Raji (cell line): Measurements from ENCODE around the gene KCNQ5.

Experiments
- POLR2A ChIP-seq: IDR thresholded peaks from 2 replicates; pipeline ENCODE4 v1.6.1; 2011; ENCODE audit warnings: low read depth, low read length, control low read depth; ENCODE audit not compliant: insufficient read depth

The KCNQ5 gene

GRCh38 chr6:72654071-72654621, 32.3 kb downstream of the KCNQ5 start:
- no peak for TF ChIP-seq POLR2A

- no peak for TF ChIP-seq POLR2A
Observed at GRCh38 chr6:72657407-72658197, 35.7 kb downstream of the KCNQ5 start.

GRCh38 chr6:72659754-72660153, 37.9 kb downstream of the KCNQ5 start:
- TF ChIP-seq POLR2A: no peak

DNA sequence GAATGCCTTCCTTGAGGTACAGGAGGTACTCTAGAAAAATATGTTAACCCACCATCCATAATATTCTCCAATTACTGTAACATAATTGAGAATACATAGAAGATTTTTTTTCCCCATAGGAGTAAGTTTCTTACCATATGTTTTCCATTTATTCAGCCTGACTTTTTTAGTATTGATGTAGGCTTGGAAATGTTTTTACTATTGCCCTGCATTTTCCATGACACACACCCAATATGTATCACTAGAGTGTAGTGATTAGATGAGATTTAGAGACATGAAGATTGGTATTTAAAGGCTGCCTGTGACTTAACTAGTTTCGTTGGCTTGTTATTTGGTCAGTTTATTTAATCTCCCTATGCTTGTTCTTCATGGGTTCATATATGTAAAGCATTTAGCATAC, 39.5 kb downstream of the KCNQ5 start:
- TF ChIP-seq POLR2A: no peak

DNA sequence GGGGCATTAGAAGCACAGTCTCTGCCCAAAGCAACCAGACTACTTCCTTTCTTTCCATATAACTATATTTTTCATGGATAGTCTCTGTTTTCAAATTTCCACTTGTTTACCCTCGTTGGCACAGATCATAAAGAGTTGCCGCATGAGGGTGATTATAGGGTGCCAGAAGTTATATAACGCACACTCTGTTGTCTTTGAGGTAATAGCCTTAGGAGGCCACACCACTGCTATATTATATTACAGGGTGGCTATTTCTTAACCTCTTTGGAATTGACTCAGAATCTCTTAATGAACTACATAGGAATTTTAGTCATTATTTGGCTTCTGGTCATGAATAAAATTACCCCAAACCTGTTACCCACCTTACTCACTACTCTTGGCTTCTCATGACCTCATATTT, 43.7 kb downstream of the KCNQ5 start:
- no peak for TF ChIP-seq POLR2A

DNA sequence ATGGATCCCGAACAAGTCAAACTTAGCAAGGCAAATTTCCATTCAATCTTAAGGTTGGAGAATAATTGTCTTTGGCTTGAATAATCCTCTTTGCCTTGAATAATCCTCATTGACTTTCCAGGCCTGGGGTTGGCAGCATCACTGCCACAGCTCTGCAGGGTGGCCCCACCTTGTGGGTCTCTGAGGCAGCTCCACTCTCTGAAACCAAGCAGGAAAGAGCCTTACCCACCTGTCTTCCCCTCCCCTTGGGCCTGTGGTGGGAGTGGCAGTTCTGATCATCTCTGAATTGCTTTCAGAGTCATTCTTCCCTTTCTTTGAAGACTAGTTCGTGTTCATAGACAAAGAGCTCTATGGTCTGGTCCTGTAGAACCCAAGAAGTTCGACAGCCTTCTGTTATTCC, 47.5 kb downstream of the KCNQ5 start:
- TF ChIP-seq POLR2A: no peak

DNA sequence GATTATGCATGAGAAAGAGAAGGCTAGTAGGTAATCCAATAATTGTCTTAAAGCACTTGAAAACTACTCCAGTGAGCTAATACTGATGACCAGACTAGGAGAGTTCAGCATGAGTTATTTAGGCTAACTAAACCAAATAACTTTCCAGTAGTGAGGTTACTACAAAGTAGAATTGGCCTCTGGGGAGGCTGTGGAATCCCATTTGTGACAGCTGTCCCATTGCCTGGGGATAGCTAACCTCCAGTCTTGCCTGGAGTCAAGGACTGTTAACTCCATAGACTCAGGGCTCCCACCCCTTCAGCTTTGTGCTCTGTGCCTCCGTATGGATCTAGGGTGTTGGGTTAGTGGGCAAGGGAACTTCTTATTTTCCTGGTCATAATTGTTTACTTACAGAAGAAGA, 51.0 kb downstream of the KCNQ5 start:
- TF ChIP-seq POLR2A: no peak

DNA sequence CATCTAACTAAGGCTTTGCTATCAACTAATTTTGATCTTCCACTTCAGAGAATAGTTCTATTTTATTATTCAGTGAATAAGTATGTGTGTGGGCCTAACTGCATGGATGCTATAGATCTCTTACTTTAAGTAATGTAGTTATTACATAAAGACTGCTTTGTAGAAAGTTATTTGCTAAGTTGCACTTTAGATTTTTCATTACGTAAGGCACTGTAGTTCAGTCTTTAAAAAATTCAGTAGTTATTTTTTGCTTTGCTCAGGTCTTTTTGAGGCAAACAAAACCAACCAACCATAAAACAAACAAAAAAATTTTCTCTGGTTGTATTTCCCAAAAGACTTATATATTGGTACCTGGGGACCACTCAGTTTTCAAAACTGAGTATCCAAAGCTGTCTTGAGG, 53.0 kb downstream of the KCNQ5 start:
- no peak for TF ChIP-seq POLR2A

DNA sequence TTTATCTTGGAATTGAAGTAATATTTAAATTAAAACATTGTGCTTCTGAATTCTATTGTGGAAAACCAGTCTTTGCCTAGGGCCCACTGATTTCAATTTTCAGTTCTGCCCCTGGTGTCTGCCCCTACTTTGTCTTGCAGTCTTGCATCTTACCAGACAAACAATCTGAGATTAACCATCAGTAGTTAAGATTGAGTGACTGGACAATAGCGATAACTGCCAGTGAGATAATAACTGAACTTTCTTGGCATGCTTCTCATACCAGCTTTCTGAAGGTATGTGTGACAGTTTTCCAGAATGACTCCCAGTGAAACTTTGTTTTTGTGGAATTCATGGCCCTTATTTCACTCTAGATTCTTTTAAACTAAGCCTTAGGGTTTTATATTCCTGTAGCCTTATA, 53.5 kb downstream of the KCNQ5 start:
- no peak for TF ChIP-seq POLR2A

GRCh38 chr6:72676995-72677394, 55.1 kb downstream of the KCNQ5 start:
- TF ChIP-seq POLR2A: no peak

- TF ChIP-seq POLR2A: no peak
Observed at GRCh38 chr6:72677740-72678139, 55.9 kb downstream of the KCNQ5 start.

DNA sequence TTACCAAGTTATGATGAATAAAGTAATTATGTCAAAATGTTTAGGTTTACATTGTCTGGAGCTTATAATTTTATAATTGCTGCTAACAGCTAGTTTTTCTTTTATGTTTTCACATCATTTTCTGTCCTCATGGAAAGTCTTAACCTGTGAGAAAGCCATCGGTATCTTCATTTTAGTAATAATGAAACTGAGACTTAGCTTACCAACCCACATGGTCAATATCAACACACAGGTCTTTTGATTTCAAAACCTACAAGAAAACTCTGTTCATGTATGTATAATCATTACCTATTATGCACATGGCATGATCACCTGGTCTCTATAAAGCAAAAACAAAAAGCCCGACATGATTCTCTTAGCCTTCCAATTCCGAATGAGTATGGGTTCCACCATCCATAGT, 61.9 kb downstream of the KCNQ5 start:
- no peak for TF ChIP-seq POLR2A

DNA sequence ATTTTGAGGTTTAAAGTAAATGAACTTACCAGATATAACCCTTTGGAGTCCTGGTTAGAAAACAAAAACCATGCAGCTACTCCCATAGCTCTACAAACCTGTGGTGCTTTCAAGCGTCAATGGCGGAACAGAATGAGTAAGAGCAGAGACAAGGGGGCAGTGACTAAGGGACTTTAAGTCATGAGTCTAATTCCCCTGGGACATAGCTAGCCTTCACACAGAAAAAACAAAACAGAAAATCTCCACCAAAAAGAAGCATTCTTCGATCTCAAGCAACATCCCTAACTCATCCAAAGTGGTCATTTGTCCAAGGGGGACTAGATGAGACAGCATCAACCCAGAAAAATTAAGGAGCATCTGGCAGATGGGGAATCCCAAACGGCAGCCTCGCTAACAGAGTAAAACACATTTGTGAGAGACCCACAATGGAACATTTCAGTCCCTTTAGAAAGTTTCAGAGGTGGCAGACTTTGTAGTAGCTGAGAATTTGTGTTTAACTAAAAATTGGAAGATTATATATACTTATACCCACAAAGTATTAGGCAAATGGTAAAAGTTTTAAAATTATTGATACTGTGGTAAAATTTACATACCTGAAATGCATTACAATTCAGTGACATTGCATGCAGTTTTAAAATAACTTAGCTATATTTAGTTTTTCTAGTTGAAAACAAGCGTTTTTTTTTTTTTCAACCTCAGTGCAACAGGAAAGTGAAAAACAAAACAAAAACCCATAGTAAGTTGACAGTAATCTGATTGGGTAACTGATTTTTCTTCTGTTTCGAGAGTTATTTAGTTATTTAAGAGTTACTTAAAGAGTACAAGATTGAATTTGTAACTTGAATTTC, 67.5 kb downstream of the KCNQ5 start:
- TF ChIP-seq POLR2A: no peak

- TF ChIP-seq POLR2A: no peak
Observed at GRCh38 chr6:72691249-72691648, 69.4 kb downstream of the KCNQ5 start.

DNA sequence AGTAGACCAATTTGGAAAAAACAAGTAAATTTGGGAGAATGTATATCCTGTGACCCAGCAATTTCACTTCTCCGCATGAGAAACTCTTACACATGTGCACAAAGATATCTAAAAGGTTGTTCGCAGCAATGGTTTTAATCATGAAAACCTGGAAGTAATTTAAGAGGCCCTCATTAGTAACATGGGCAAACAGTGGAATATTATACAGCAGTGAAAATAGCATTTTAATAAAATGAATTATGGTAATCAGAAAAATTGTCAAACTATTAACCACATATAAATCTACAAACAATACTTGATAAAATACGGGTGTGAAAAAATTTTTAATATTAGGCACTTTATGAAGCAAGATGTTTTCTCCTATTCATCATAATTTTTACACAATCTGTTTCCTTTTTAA, 74.2 kb downstream of the KCNQ5 start:
- no peak for TF ChIP-seq POLR2A

DNA sequence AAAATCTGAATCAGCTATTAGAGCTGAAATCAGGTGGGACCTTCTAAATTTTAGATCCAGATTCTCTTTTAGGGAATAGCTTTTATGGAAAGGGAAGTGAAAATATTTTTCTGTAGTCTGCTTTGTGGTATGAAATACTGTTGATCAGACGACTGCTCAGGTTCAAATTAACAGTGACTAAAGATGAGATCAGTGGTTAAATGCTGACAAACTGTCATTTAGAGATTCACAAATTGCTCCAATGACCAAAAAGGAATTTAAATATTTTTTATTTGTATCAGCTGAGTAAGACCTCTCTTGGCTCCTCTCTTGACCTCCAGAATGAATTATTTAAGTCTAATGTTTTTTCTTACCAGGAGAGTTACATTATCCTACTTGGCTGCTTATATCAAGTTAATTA, 77.3 kb downstream of the KCNQ5 start:
- TF ChIP-seq POLR2A: no peak

DNA sequence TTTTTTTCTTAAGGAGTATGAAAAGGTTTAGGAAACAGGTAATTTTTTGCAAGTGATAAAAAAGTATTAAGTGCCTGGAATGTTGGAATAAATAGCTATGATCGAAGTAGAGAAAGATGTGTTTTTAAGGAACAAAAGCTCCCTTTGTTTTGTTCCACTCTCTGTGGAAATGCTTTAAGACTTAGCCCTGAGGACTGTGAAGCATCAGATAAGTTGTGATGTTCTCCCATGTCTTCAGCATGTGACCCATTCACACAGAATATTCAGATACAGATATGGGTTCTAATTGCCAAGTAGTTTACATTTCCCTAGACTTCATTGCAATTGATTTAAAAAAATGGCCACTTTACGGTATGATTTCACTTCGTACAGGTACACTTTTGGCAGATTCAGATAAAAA, 80.6 kb downstream of the KCNQ5 start:
- no peak for TF ChIP-seq POLR2A

DNA sequence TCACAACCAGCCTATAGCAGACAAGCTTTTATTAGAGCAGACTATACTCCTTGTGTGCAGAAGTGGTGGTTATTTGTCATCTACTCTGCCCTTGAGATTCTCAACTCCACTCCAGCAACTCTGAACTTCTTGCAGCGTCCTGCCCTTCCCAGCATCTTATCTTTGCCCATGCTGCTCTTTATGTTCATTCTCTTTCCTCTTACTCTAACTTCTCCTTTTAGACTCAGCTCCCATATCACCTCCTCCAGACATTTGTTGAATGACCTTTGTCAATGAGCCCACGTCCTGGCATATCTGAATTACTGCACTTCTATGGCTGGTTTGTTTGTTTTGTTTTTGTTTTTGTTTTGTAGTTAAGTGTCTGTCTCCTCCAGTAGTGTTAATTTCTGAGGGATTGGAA, 81.2 kb downstream of the KCNQ5 start:
- no peak for TF ChIP-seq POLR2A
